ENCODE measurements around the gene MUC4. TPM values are rescaled to one million over a fixed set of nuclear protein-coding genes. Genes with fewer than 3 reads are reported as not detected.
"Not testable (repeated sequence)": the region's sequence is repeated elsewhere in the genome, so short reads cannot be mapped to it uniquely, and the experiment has no call there.

The MUC4 gene
- total and polyA plus RNA-seq, 5 donors from 2014 or later: not detected

DNA sequence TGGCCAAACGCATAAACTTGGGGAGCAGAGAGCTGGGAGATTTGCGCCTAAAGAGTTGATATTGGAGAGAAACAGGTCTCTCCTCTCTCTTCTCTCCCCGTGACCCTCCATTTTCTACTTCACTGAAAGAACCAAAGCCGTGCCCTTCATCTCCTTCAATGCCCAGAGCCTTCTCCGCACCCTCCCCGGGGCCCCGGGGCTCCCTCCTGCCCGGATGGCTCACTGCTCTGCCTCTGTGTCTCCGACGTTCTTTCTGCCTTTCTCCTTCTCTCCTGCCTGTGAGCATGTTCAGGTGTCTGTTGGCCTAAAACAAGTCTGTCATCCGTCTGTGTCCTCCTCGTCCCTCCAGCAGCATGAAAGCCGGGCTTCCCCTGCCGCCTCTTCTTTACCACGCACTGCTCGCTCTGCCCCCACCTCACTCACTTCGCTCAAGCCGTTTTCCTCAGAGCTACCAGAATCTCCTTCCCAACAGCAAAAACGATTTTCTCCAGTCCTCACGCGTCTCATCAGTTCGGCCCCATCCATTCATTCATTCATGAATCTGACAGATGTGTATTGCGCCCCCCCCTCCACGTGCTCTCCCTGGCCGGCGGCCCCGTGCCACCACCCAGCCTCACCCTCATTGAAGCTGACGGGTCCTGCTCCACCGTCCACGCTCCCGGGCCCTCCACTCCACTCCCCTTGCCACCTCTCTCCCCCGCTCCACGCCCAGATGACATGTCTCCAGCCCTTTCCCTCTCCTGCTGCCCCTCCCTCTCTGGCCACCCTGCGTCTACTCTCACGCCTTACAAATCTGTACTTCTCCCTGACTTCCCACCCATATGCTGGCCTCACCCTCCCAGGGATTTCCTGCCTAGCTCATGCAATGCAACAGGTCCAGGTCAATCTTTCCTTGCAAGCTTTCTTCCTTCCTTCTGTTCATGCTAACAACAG lies 10.2 kb downstream of the MUC4 start:
- Mint-ChIP-seq H3K27ac (peak overlapping the region in 2 of 3 donors; percentile 72 to 90), H3K9me3 (peaks cover 0 to 2% (median 0%) of the 10 kb centered on the region in 7 donors), H3K36me3 (peaks cover 3% of the 10 kb centered on the region), H3K4me1 (peaks cover 0 to 44% (median 30%) of the 10 kb centered on the region in 4 donors), H3K4me3 (peak overlapping the region in 2 of 4 donors; percentile 31 to 52), H3K27me3 (peaks cover 31% of the 10 kb centered on the region)
- H3K9me3 ChIP-seq (ENCODE audit: control insufficient read depth in 2 of 2, low read length in 2 of 2): no peaks in the 10 kb centered on the region
- DNase-seq: no peak
- no peaks in the 10 kb centered on the region for H3K36me3 ChIP-seq (ENCODE audit: control insufficient read depth, insufficient read depth, low read length)
- no peak for ATAC-seq (ENCODE audit: low read depth in 2 of 2)
- no peak overlapping the region for H3K27ac ChIP-seq (ENCODE audit: insufficient read depth, low read length, poor library complexity, severe bottlenecking)
- H3K27me3 ChIP-seq (ENCODE audit: control insufficient read depth, insufficient read depth, low read length): peaks cover 2% of the 10 kb centered on the region
- no peak overlapping the region for H3K4me3 ChIP-seq (ENCODE audit: low read depth, low read length)
- H3K4me1 ChIP-seq (ENCODE audit: control insufficient read depth, insufficient read depth, low read length, poor library complexity, severe bottlenecking): peaks cover 10% of the 10 kb centered on the region

- Mint-ChIP-seq H3K27me3 (peaks cover 36% of the 10 kb centered on the region), H3K4me1 (peaks cover 0 to 37% (median 28%) of the 10 kb centered on the region in 4 donors), H3K27ac (no peak overlapping the region), H3K36me3 (no peaks in the 10 kb centered on the region), H3K4me3 (no peak overlapping the region), H3K9me3 (no peaks in the 10 kb centered on the region)
- H3K27me3 ChIP-seq (ENCODE audit: control insufficient read depth, insufficient read depth, low read length): peaks cover 2% of the 10 kb centered on the region
- ATAC-seq (ENCODE audit: low read depth in 2 of 2) (no peak), DNase-seq (no peak)
- H3K27ac ChIP-seq (ENCODE audit: insufficient read depth, low read length, poor library complexity, severe bottlenecking): no peak overlapping the region
- H3K4me3 ChIP-seq (ENCODE audit: low read depth, low read length): no peak overlapping the region
- no peaks in the 10 kb centered on the region for H3K9me3 ChIP-seq (ENCODE audit: control insufficient read depth in 2 of 2, low read length in 2 of 2)
- H3K4me1 ChIP-seq (ENCODE audit: control insufficient read depth, insufficient read depth, low read length, poor library complexity, severe bottlenecking): peaks cover 10% of the 10 kb centered on the region
- H3K36me3 ChIP-seq (ENCODE audit: control insufficient read depth, insufficient read depth, low read length): no peaks in the 10 kb centered on the region
Measured at GRCh38 chr3:195800240-195800639, 11.5 kb downstream of the MUC4 start.

GRCh38 chr3:195796795-195797194 lies 14.9 kb downstream of the MUC4 start:
- Mint-ChIP-seq H3K4me1 (peaks cover 0 to 4% (median 1%) of the 10 kb centered on the region in 4 donors), H3K27me3 (peaks cover 27% of the 10 kb centered on the region), H3K4me3 (no peak overlapping the region), H3K9me3 (no peaks in the 10 kb centered on the region), H3K36me3 (no peaks in the 10 kb centered on the region), H3K27ac (no peak overlapping the region)
- Histone ChIP-seq H3K9me3 (ENCODE audit: control insufficient read depth in 2 of 2, low read length in 2 of 2) (no peaks in the 10 kb centered on the region), H3K4me3 (ENCODE audit: low read depth, low read length) (no peak overlapping the region), H3K27ac (ENCODE audit: insufficient read depth, low read length, poor library complexity, severe bottlenecking) (no peak overlapping the region), H3K4me1 (ENCODE audit: control insufficient read depth, insufficient read depth, low read length, poor library complexity, severe bottlenecking) (no peaks in the 10 kb centered on the region), H3K36me3 (ENCODE audit: control insufficient read depth, insufficient read depth, low read length) (no peaks in the 10 kb centered on the region), H3K27me3 (ENCODE audit: control insufficient read depth, insufficient read depth, low read length) (no peaks in the 10 kb centered on the region)
- ATAC-seq (ENCODE audit: low read depth in 2 of 2): no peak
- no peak for DNase-seq

DNA sequence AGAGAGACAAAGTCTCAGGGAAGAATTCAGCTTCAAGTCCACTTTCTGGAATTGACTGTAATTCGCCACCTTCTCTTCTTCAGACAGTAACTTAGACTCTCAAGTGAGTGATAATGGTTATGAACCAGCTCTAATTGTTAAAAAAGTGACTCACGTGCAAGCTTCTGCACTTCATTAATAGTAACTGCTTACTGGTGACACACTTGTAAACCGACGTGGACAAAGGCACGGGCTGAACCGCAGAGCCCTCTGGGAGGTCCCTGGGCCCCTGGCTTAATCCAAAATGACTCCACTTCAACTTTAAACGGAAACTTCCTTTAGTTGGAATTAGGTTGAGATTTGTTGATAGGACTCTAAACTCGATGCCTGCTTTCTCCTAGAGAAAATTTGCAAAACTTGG lies 17.0 kb downstream of the MUC4 start:
- ATAC-seq (ENCODE audit: low read depth in 2 of 2): no peak
- no peaks in the 10 kb centered on the region for H3K4me1 ChIP-seq (ENCODE audit: control insufficient read depth, insufficient read depth, low read length, poor library complexity, severe bottlenecking)
- no peak overlapping the region for H3K27ac ChIP-seq (ENCODE audit: insufficient read depth, low read length, poor library complexity, severe bottlenecking)
- no peaks in the 10 kb centered on the region for H3K36me3 ChIP-seq (ENCODE audit: control insufficient read depth, insufficient read depth, low read length)
- DNase-seq: no peak
- H3K27ac Mint-ChIP-seq: no peak overlapping the region
- H3K9me3 Mint-ChIP-seq: peaks cover 0 to 2% (median 0%) of the 10 kb centered on the region in 7 donors
- H3K36me3 Mint-ChIP-seq: no peaks in the 10 kb centered on the region
- H3K27me3 ChIP-seq (ENCODE audit: control insufficient read depth, insufficient read depth, low read length): no peaks in the 10 kb centered on the region
- no peak overlapping the region for H3K4me3 ChIP-seq (ENCODE audit: low read depth, low read length)
- peaks cover 28% of the 10 kb centered on the region for H3K27me3 Mint-ChIP-seq
- H3K4me1 Mint-ChIP-seq: peaks cover 0 to 15% (median 5%) of the 10 kb centered on the region in 4 donors
- no peak overlapping the region for H3K4me3 Mint-ChIP-seq
- H3K9me3 ChIP-seq (ENCODE audit: control insufficient read depth in 2 of 2, low read length in 2 of 2): no peaks in the 10 kb centered on the region

DNA sequence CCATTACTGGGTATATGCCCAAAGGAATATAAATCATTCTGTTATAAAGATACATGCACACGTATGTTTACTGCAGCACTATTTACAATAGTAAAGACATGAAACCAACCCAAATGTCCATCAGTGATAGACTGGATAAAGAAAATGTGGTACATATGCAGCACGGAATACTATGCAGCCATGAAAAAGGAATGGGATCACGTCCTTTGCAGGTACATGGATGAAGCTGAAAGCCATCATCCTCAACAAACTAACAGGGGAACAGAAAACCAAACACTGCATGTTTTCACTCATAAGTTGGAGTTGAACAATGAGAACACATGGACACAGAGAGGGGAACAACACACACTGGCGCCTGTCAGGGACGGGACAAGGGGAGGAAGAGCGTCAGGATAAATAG lies 19.1 kb downstream of the MUC4 start:
- peaks cover 17% of the 10 kb centered on the region for H3K27me3 Mint-ChIP-seq
- peaks cover 0 to 32% (median 7%) of the 10 kb centered on the region in 4 donors for H3K4me1 Mint-ChIP-seq
- DNase-seq; H3K36me3 ChIP-seq (ENCODE audit: control insufficient read depth, insufficient read depth, low read length); H3K27me3 ChIP-seq (ENCODE audit: control insufficient read depth, insufficient read depth, low read length); H3K4me3 Mint-ChIP-seq; H3K36me3 Mint-ChIP-seq; ATAC-seq (ENCODE audit: low read depth in 2 of 2); H3K27ac Mint-ChIP-seq; H3K27ac ChIP-seq (ENCODE audit: insufficient read depth, low read length, poor library complexity, severe bottlenecking); H3K4me3 ChIP-seq (ENCODE audit: low read depth, low read length); H3K9me3 ChIP-seq (ENCODE audit: control insufficient read depth in 2 of 2, low read length in 2 of 2); H3K9me3 Mint-ChIP-seq: not testable (repeated sequence)
- peaks cover 13% of the 10 kb centered on the region for H3K4me1 ChIP-seq (ENCODE audit: control insufficient read depth, insufficient read depth, low read length, poor library complexity, severe bottlenecking)

GRCh38 chr3:195790901-195791300 lies 20.8 kb downstream of the MUC4 start:
- no peak overlapping the region for H3K4me3 ChIP-seq (ENCODE audit: low read depth, low read length)
- no peak for DNase-seq
- H3K27ac ChIP-seq (ENCODE audit: insufficient read depth, low read length, poor library complexity, severe bottlenecking): no peak overlapping the region
- H3K9me3 ChIP-seq (ENCODE audit: control insufficient read depth in 2 of 2, low read length in 2 of 2): no peaks in the 10 kb centered on the region
- H3K27me3 ChIP-seq (ENCODE audit: control insufficient read depth, insufficient read depth, low read length): no peaks in the 10 kb centered on the region
- H3K4me1 ChIP-seq (ENCODE audit: control insufficient read depth, insufficient read depth, low read length, poor library complexity, severe bottlenecking): peaks cover 13% of the 10 kb centered on the region
- Mint-ChIP-seq H3K4me3 (peak overlapping the region in 1 of 4 donors; percentile 40), H3K36me3 (peaks cover 4% of the 10 kb centered on the region), H3K9me3 (peaks cover 0 to 17% (median 11%) of the 10 kb centered on the region in 7 donors), H3K27ac (peak overlapping the region in 1 of 3 donors; percentile 36), H3K27me3 (peaks cover 20% of the 10 kb centered on the region), H3K4me1 (peaks cover 0 to 42% (median 13%) of the 10 kb centered on the region in 4 donors)
- ATAC-seq (ENCODE audit: low read depth in 2 of 2): no peak
- no peaks in the 10 kb centered on the region for H3K36me3 ChIP-seq (ENCODE audit: control insufficient read depth, insufficient read depth, low read length)

GRCh38 chr3:195788711-195789581 lies 22.8 kb downstream of the MUC4 start:
- no peak for ATAC-seq (ENCODE audit: low read depth in 2 of 2)
- Mint-ChIP-seq H3K27me3 (peaks cover 8% of the 10 kb centered on the region), H3K9me3 (peaks cover 0 to 36% (median 24%) of the 10 kb centered on the region in 7 donors), H3K27ac (peak overlapping the region; percentile 81 to 95 (median 91)), H3K36me3 (peaks cover 11% of the 10 kb centered on the region), H3K4me1 (peaks cover 0 to 61% (median 24%) of the 10 kb centered on the region in 4 donors), H3K4me3 (no peak overlapping the region)
- Histone ChIP-seq H3K27me3 (ENCODE audit: control insufficient read depth, insufficient read depth, low read length) (no peaks in the 10 kb centered on the region), H3K4me3 (ENCODE audit: low read depth, low read length) (no peak overlapping the region), H3K36me3 (ENCODE audit: control insufficient read depth, insufficient read depth, low read length) (no peaks in the 10 kb centered on the region), H3K9me3 (ENCODE audit: control insufficient read depth in 2 of 2, low read length in 2 of 2) (no peaks in the 10 kb centered on the region), H3K27ac (ENCODE audit: insufficient read depth, low read length, poor library complexity, severe bottlenecking) (no peak overlapping the region), H3K4me1 (ENCODE audit: control insufficient read depth, insufficient read depth, low read length, poor library complexity, severe bottlenecking) (peaks cover 13% of the 10 kb centered on the region)
- DNase-seq: no peak

Measured in CD4-positive, CD25-positive, alpha-beta regulatory T cell (primary cell).